HFF-Myc (cell line): ENCODE measurements around the gene KRT20.
A peak's percentile ranks its signal among the peaks of the same experiment; 100 is the strongest.
"Not testable (repeated sequence)": the region's sequence is repeated elsewhere in the genome, so short reads cannot be mapped to it uniquely, and the experiment has no call there.

Experiments
- DNase-seq: peaks from one replicate; pipeline ENCODE4 v3.0.0-alpha.2; 2011; ENCODE audit warnings: low read depth; ENCODE audit errors: extremely low read depth
- H3K4me3 ChIP-seq: replicated peaks from 2 replicates; pipeline ENCODE4 v1.5.1; 2011; ENCODE audit warnings: low read depth, mild to moderate bottlenecking, control low read depth, low read length
- TF ChIP-seq, protein P1 (sequence below): IDR thresholded peaks from 2 replicates; pipeline ENCODE4 v1.5.1; 2012; ENCODE audit warnings: mild to moderate bottlenecking, low read depth, low read length, control low read depth; ENCODE audit errors: missing control alignments

Gene KRT20

DNA sequence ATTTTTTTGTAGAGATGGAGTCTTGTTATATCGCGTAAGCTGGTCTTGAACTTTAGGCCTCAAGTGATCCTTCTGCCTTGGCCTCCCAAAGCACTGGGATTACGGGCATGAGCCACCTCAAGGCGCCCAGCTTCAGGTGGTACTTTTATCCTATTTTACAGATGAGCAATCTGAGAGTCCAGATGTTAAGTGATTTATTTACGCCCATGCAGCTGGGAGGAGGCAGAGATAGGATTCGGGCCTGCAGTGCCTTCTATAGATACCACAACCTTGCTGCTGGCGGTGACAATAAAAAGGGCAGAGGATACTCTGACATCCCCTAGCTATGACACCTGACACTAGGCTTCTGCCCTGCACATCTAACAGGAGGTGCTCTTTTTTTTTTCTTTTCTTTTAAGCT, 13.7 kb downstream of the KRT20 start:
- TF ChIP-seq, protein P1, sequence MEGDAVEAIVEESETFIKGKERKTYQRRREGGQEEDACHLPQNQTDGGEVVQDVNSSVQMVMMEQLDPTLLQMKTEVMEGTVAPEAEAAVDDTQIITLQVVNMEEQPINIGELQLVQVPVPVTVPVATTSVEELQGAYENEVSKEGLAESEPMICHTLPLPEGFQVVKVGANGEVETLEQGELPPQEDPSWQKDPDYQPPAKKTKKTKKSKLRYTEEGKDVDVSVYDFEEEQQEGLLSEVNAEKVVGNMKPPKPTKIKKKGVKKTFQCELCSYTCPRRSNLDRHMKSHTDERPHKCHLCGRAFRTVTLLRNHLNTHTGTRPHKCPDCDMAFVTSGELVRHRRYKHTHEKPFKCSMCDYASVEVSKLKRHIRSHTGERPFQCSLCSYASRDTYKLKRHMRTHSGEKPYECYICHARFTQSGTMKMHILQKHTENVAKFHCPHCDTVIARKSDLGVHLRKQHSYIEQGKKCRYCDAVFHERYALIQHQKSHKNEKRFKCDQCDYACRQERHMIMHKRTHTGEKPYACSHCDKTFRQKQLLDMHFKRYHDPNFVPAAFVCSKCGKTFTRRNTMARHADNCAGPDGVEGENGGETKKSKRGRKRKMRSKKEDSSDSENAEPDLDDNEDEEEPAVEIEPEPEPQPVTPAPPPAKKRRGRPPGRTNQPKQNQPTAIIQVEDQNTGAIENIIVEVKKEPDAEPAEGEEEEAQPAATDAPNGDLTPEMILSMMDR = no peak
- DNase-seq = no peak
- H3K4me3 ChIP-seq = no peak overlapping the region

DNA sequence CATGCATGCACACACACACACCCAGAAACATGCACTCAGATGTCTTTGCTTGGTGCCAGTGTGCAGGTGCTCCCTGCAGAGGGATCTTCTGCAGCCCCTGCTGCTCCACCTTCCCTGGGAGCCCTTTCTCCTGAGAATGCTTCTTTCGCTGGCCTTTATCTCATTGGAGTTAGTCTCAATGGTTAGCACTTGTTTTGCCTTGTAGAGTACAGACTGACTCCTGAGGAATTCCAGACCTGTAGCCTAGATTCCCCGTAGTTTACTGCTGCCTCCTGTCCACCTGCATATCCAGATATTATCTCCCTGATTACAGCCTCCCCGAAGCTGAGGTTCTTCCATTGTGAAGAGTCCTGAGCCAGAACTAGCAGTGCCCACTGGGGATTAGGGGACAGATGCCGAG, 14.9 kb downstream of the KRT20 start:
- TF ChIP-seq, protein P1 = no peak
- no peak overlapping the region for H3K4me3 ChIP-seq
- no peak for DNase-seq

DNA sequence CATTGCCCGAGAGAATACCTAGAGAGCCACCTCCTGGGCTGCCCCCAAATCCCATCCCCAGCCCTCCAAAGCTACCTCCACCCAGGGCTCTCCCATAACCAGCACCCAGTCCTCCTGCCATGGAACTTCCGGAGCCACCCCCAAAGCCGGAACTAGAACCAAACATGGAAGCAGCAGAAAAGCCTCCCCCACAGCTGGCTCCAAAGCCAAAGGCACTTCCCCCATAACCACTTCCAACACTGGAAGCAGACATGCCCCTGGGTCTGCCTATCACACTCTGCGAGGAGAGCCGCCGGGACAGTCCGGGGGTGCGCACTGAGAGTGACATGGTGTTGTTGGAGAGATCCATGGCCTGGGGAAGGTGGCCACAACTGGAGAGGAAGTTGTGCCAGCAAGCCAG, 18.2 kb downstream of the KRT20 start, which contains the start of gene KRT12:
Gene KRT12 (minus strand): TSS at position 386 of the 400 bp plus-strand sequence. CDS start 37 bp downstream, at position 349.
- H3K4me3 ChIP-seq = no peak within 1 kb of the TSS
- TF ChIP-seq, protein P1 = no peak
- DNase-seq = no peak

DNA sequence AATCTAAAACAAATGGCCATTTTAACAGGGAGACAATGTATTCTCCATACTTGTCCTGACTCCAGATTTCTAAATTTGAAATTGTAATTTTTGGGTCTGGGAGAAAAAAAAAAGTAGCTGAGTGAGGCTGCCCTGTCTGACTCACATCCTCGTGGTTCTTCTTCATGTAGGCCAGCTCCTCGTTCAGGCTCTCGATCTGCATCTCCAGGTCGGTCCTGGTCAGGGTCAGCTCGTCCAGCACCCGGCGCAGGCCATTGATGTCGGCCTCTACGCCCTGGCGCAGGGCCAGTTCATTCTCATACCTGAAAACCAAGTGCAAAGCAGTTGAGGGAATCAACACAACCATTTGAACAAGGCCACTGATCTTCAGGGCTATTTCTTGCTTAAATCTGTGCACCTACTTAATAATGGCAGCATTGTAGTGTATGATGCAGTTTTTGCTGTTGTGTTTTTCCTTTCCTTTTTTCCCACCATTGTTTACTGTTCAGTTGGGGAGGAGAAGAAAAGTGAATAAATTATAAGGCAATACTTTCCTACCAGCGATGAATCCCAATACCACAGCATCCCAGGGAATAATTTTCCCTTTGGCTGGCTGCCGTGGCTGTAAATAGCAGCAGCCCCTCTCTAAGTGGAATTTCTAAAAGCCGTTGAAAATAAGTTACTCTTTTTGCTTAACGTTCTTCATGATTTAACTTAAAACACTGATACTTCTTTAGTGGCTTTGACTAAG, 20.2 kb downstream of the KRT20 start:
- H3K4me3 ChIP-seq = no peak overlapping the region
- TF ChIP-seq, protein P1 = no peak
- DNase-seq = no peak

DNA sequence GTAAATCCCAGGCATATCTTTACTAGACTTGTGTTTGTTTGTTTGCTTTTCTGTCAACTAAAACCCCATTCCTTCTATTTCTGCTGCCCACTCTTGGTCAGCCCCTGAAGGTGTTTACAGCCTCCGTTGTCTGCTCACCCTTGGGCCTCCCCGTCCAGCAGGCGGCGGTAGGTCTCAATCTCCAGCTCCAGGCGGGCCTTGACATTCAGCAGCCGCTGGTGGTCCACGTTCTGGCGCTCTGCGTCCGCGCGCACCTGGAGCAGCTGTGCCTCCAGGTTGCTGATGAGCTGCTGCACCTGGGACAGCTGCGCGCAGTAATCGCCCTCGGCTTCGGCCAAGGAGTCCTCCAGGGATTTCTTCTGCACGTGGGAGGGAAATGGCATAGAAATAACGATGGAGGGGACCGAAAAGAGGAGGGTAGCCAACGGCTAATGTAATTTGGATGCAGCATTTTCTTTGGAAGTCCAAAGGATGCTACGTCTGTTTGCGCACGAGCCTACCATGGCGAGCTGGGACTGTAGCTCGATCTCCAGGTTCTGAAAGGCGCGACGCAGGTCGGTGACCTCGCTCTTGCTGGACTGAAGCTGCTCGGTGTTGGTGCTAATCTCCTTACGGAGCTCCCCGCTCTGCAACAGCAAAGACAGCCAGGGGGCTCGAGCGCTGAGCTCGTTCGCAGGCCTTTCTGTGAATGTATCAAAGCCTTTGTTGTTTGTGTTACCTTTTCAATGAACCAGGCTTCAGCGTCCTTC, 21.9 kb downstream of the KRT20 start:
- TF ChIP-seq, protein P1 = peak; percentile 34
- H3K4me3 ChIP-seq = no peak overlapping the region
- no peak for DNase-seq

DNA sequence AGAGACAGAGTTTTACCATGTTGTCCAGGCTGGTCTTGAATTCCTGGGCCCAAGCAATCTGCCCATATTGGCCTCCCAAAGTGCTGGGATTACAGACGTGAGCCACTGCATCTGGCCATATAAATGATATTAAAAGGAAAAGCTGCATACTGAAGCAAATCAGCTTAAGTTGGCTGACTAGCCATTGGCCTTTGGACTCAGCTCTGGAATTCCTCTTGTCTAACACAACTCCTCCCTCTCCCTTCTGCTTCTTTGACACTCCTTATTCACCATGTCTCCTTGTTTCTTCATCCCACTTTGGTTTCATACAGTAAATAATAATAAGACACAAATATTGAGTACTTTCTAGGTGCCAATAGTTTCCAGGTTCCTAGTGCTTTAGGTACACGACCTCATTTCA, 25.5 kb downstream of the KRT20 start:
- TF ChIP-seq, protein P1 = no peak
- no peak overlapping the region for H3K4me3 ChIP-seq
- no peak for DNase-seq

DNA sequence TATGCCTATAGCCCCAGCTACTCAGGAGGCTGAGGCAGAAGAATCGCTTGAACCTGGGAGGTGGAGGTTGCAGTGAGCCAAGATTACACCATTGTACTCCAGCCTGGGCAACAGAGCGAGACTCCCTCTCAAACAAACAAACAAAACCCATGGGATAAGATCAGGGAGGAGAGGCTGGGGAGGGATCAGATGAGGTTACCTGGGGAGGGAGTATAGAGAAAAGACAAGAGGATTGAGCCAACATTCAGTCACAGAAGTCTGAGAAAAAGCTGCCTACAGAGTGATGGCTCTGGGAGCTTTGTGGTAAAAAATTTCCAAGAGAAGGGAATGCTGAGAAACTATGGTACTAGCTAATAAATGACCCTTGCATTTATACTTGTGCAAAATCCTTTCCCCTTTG, 26.4 kb downstream of the KRT20 start:
- DNase-seq, H3K4me3 ChIP-seq: not testable (repeated sequence)
